ENCODE measurements around the gene POU2F2. TPM values are rescaled to one million over a fixed set of nuclear protein-coding genes. Genes with fewer than 3 reads are reported as not detected.
A peak's percentile ranks its signal among the peaks of the same experiment; 100 is the strongest.
"Not testable (repeated sequence)": the region's sequence is repeated elsewhere in the genome, so short reads cannot be mapped to it uniquely, and the experiment has no call there.

POU2F2 gene
- total and polyA plus RNA-seq, 3 experiments from 2014 or later: 8.5 to 47.9 (median 46.7) TPM

DNA sequence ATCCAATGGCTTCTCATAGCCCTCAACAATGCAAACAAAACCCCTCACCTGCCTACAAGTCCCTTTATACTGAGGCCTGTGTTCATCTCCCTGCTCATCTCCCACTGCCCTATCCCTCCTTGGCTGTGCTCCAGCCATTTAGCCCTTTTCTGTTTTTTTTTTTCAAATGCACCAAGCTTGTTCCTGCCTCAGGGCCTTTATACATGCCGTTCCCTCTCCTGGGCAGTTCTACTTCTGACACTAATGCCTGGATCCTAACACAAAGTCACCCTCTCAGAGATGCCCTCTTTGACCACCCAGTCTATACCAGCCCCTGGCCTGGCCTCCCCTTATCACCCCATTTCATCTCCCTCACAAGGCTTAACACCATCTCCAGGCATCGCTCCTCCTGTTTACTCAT is 29.4 kb downstream of the POU2F2 start:
- no peak for DNase-seq
- POLR2A ChIA-PET: interaction anchor here (0.6 kb wide), 1 partner anchor 62 kb away, joined by 3 read pairs; no protein-coding TSS in a partner anchor
- no peaks in the 10 kb centered on the region for H3K9me3 Mint-ChIP-seq
- Histone ChIP-seq H3K9me3 (ENCODE audit: low read length) (no peaks in the 10 kb centered on the region), H3K27me3 (ENCODE audit: insufficient read depth, low read length, poor library complexity, severe bottlenecking) (no peaks in the 10 kb centered on the region), H3K4me1 (ENCODE audit: insufficient read depth, low read length) (no peaks in the 10 kb centered on the region), H3K4me3 (ENCODE audit: low read length) (no peak overlapping the region), H3K36me3 (ENCODE audit: insufficient read depth, low read length) (no peaks in the 10 kb centered on the region), H3K27ac (ENCODE audit: low read depth, low read length) (no peak overlapping the region)
- CTCF ChIA-PET: interaction anchor here (1.1 kb wide), 1 partner anchor 194 kb away, joined by 3 read pairs; no protein-coding TSS in a partner anchor
- no peaks in the 10 kb centered on the region for H3K27me3 Mint-ChIP-seq
- H3K27ac Mint-ChIP-seq: peak overlapping the region in 3 of 8 donors; percentile 9 to 90 (median 51)
- H3K36me3 Mint-ChIP-seq: peaks cover 2 to 56% (median 3%) of the 10 kb centered on the region in 3 donors
- H3K4me3 Mint-ChIP-seq: no peak overlapping the region
- no peaks in the 10 kb centered on the region for H3K4me1 Mint-ChIP-seq

DNA sequence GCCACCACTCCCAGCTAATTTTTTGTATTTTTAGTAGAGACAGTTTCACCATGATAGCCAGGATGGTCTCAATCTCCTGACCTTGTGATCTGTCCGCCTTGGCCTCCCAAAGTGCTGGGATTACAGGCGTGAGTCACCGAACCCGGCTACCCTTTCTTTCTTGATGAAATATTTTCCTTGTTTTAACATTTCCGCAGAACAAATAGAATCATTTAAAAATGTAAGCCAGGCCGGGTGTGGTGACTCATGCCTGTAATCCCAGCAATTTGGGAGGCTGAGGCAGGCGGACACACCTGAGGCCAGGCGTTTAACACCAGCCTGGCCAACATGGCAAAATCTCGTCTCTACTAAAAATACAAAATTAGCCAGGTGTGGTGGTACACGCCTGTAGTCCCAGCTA is 32.0 kb downstream of the POU2F2 start:
- H3K27ac ChIP-seq (ENCODE audit: low read depth, low read length); H3K27me3 ChIP-seq (ENCODE audit: insufficient read depth, low read length, poor library complexity, severe bottlenecking); POLR2A ChIA-PET; H3K36me3 ChIP-seq (ENCODE audit: insufficient read depth, low read length); H3K4me1 Mint-ChIP-seq; H3K9me3 Mint-ChIP-seq; H3K4me3 Mint-ChIP-seq; H3K4me1 ChIP-seq (ENCODE audit: insufficient read depth, low read length); H3K4me3 ChIP-seq (ENCODE audit: low read length); H3K27ac Mint-ChIP-seq; DNase-seq; H3K27me3 Mint-ChIP-seq; H3K9me3 ChIP-seq (ENCODE audit: low read length): not testable (repeated sequence)
- CTCF ChIA-PET: interaction anchor here (1.6 kb wide), 2 partner anchors 8 to 334 kb away, joined by 3 to 6 read pairs; no protein-coding TSS in a partner anchor
- peaks cover 0 to 60% (median 5%) of the 10 kb centered on the region in 3 donors for H3K36me3 Mint-ChIP-seq

DNA sequence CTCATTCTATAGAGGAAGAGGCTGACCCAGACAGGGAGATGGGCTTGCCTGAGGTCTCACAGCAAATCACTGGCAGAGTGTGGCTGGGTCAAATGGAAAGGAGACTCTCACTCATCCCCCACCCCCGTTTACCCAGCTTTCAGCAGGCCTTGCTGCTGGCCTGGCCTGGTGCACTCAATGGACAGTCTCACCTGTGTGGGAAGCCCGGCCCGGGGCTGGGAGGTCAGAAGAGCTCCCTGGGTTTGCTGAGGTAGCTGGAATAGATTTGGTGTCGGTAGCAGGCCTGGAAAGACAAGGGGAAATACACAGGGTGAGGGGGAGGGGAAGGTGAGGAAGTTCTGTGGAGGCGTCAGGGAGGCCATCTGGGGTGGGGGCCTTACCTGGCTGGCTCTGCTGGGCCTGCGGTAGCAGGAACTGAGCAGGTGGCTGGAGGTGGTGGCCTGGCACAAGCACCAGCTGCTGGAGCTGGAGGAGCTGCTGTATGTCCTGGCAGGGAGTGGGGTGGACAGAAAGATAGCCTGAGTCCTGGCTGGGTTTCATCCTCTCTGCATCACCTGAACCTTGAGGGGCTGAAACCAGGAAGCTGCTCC is 32.8 kb downstream of the POU2F2 start:
- no peak for DNase-seq
- ChIA-PET CTCF (interaction anchor here (0.6 to 1.6 kb wide), 2 partner anchors 9 to 38 kb away, joined by 3 to 6 read pairs; no protein-coding TSS in a partner anchor), POLR2A (no interaction called here)
- H3K27me3 ChIP-seq (ENCODE audit: insufficient read depth, low read length, poor library complexity, severe bottlenecking): no peaks in the 10 kb centered on the region
- H3K4me1 ChIP-seq (ENCODE audit: insufficient read depth, low read length): no peaks in the 10 kb centered on the region
- H3K9me3 ChIP-seq (ENCODE audit: low read length): no peaks in the 10 kb centered on the region
- no peak overlapping the region for H3K27ac ChIP-seq (ENCODE audit: low read depth, low read length)
- peak overlapping the region in 1 of 8 donors; percentile 89 for H3K27ac Mint-ChIP-seq
- no peaks in the 10 kb centered on the region for H3K9me3 Mint-ChIP-seq
- H3K4me3 Mint-ChIP-seq: no peak overlapping the region
- H3K4me3 ChIP-seq (ENCODE audit: low read length): no peak overlapping the region
- no peaks in the 10 kb centered on the region for H3K27me3 Mint-ChIP-seq
- H3K36me3 Mint-ChIP-seq: peaks cover under 1 to 61% (median 5%) of the 10 kb centered on the region in 3 donors
- peaks cover 14% of the 10 kb centered on the region for H3K36me3 ChIP-seq (ENCODE audit: insufficient read depth, low read length)
- H3K4me1 Mint-ChIP-seq: no peaks in the 10 kb centered on the region

DNA sequence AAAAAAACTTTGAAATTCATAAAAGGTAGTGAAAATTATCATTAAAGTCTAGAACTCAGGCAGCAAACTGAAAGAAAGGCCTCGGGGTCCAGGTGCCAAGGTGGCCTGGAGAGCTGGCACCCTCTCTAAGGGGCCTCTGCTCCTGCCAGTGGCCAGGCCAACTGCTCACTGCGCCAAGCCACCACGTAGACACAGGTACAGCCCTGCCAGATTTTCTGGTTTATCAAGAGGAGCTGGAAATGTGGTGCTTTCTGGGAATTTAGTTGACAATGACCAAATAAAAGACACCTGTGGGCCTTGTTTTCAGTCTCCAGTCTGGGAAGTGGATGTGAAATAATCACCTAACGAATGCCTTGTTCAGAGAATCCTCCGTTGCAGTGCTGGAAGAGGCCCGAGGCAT is 33.5 kb downstream of the POU2F2 start:
- no peaks in the 10 kb centered on the region for H3K4me1 ChIP-seq (ENCODE audit: insufficient read depth, low read length)
- H3K9me3 ChIP-seq (ENCODE audit: low read length): no peaks in the 10 kb centered on the region
- no peaks in the 10 kb centered on the region for H3K9me3 Mint-ChIP-seq
- H3K4me3 Mint-ChIP-seq: no peak overlapping the region
- no peaks in the 10 kb centered on the region for H3K27me3 ChIP-seq (ENCODE audit: insufficient read depth, low read length, poor library complexity, severe bottlenecking)
- no peak for DNase-seq
- no peaks in the 10 kb centered on the region for H3K27me3 Mint-ChIP-seq
- no peak overlapping the region for H3K27ac ChIP-seq (ENCODE audit: low read depth, low read length)
- H3K36me3 Mint-ChIP-seq: peaks cover 6 to 65% (median 7%) of the 10 kb centered on the region in 3 donors
- POLR2A ChIA-PET: no interaction called here
- CTCF ChIA-PET: interaction anchor here (1.6 kb wide), 1 partner anchor 10 kb away, joined by 6 read pairs; no protein-coding TSS in a partner anchor
- no peak overlapping the region for H3K27ac Mint-ChIP-seq
- H3K4me3 ChIP-seq (ENCODE audit: low read length): no peak overlapping the region
- H3K4me1 Mint-ChIP-seq: no peaks in the 10 kb centered on the region
- H3K36me3 ChIP-seq (ENCODE audit: insufficient read depth, low read length): peaks cover 19% of the 10 kb centered on the region

DNA sequence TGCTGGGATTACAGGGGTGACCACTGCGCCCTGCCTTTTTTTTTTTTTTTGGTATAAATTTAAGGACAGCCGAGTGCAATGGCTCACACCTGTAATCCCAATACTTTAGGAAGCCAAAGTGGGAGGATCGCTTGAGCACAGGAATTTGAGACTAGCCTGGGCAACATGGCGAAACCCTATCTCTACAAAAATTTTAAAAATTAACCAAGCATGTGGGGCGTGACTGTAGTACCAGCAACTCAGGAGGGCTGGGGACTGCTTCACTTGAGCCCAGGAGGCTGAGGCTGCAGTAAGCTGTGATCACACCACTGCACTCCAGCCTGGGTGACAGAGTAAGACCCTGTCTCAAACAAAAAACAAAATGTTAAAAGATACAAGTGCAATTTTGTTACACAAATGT is 34.8 kb downstream of the POU2F2 start:
- H3K4me3 ChIP-seq (ENCODE audit: low read length): no peak overlapping the region
- Mint-ChIP-seq H3K4me1 (peaks cover 0 to 2% (median 0%) of the 10 kb centered on the region in 3 donors), H3K36me3 (peaks cover 6 to 64% (median 7%) of the 10 kb centered on the region in 3 donors), H3K27me3 (no peaks in the 10 kb centered on the region), H3K4me3 (no peak overlapping the region), H3K27ac (no peak overlapping the region), H3K9me3 (no peaks in the 10 kb centered on the region)
- ChIA-PET CTCF (no interaction called here), POLR2A (interaction anchor here (0.7 kb wide), 1 partner anchor 151 kb away, joined by 9 read pairs; no protein-coding TSS in a partner anchor)
- peaks cover 19% of the 10 kb centered on the region for H3K36me3 ChIP-seq (ENCODE audit: insufficient read depth, low read length)
- H3K27ac ChIP-seq (ENCODE audit: low read depth, low read length): no peak overlapping the region
- H3K4me1 ChIP-seq (ENCODE audit: insufficient read depth, low read length): no peaks in the 10 kb centered on the region
- no peaks in the 10 kb centered on the region for H3K9me3 ChIP-seq (ENCODE audit: low read length)
- H3K27me3 ChIP-seq (ENCODE audit: insufficient read depth, low read length, poor library complexity, severe bottlenecking): no peaks in the 10 kb centered on the region
- no peak for DNase-seq

DNA sequence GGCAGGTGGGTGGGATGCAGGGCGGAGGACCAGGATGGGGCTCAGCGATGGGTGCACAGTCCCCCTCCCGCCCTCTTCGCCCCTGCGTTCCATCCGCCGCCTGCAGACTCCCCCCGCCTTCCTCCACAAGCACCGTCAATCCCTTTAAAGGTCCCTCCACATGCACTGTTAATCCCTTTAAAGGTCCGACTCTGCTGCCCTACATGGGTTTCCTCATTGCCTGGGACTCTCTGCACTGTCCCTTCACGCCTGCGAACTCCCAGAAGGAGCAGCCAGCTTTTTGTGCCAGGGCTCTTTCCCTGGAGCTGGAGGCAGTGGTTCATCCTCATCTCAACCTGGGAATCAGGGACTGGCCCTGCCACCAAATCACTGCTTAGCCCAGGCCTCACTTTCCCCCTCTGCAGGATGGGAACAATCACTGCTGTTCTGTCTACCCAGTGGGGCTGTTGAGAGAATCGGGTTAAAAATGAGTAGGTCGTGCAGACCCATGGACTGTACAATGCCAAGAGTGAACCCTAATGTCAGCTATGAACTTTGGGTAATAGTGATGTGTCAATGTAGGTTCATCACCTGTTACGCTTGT is 35.9 kb downstream of the POU2F2 start:
- H3K4me1 ChIP-seq (ENCODE audit: insufficient read depth, low read length): no peaks in the 10 kb centered on the region
- ChIA-PET CTCF (no interaction called here), POLR2A (interaction anchor here (0.7 kb wide), 1 partner anchor 89 kb away, joined by 5 read pairs; no protein-coding TSS in a partner anchor)
- Mint-ChIP-seq H3K27ac (peak overlapping the region in 1 of 8 donors; percentile 58), H3K27me3 (no peaks in the 10 kb centered on the region), H3K9me3 (no peaks in the 10 kb centered on the region), H3K4me1 (peaks cover 0 to 10% (median 2%) of the 10 kb centered on the region in 3 donors), H3K36me3 (peaks cover 6 to 64% (median 7%) of the 10 kb centered on the region in 3 donors), H3K4me3 (no peak overlapping the region)
- H3K27ac ChIP-seq (ENCODE audit: low read depth, low read length): no peak overlapping the region
- DNase-seq: no peak
- H3K36me3 ChIP-seq (ENCODE audit: insufficient read depth, low read length): peaks cover 19% of the 10 kb centered on the region
- no peak overlapping the region for H3K4me3 ChIP-seq (ENCODE audit: low read length)
- no peaks in the 10 kb centered on the region for H3K27me3 ChIP-seq (ENCODE audit: insufficient read depth, low read length, poor library complexity, severe bottlenecking)
- H3K9me3 ChIP-seq (ENCODE audit: low read length): no peaks in the 10 kb centered on the region

DNA sequence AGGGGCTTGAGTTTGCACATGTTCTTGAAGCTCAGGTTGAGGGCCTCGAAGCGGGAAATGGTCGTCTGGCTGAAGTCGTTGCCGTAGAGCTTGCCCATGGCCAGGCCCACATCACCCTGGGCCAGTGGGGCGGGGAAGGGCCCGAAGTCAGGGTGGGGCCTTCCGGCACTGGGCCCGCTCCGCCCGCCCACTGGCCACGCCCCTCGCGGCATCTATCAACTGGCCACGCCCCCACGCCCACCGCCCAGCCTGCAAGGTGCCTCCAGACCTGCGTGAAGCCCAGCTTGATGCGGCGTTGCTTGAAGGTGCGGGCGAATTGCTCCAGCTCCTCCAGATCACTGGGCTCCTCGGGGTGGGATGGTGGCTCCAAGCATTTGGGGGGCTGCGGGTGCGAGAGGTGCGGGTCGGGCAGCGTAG is 36.4 kb downstream of the POU2F2 start:
- Histone ChIP-seq H3K36me3 (ENCODE audit: insufficient read depth, low read length) (peaks cover 19% of the 10 kb centered on the region), H3K27me3 (ENCODE audit: insufficient read depth, low read length, poor library complexity, severe bottlenecking) (no peaks in the 10 kb centered on the region), H3K4me1 (ENCODE audit: insufficient read depth, low read length) (no peaks in the 10 kb centered on the region), H3K9me3 (ENCODE audit: low read length) (no peaks in the 10 kb centered on the region), H3K27ac (ENCODE audit: low read depth, low read length) (no peak overlapping the region), H3K4me3 (ENCODE audit: low read length) (no peak overlapping the region)
- Mint-ChIP-seq H3K4me3 (no peak overlapping the region), H3K36me3 (peaks cover 6 to 63% (median 7%) of the 10 kb centered on the region in 3 donors), H3K27me3 (no peaks in the 10 kb centered on the region), H3K4me1 (peaks cover 4 to 16% (median 7%) of the 10 kb centered on the region in 3 donors), H3K27ac (no peak overlapping the region), H3K9me3 (no peaks in the 10 kb centered on the region)
- POLR2A ChIA-PET: no interaction called here
- CTCF ChIA-PET: no interaction called here
- DNase-seq: no peak

DNA sequence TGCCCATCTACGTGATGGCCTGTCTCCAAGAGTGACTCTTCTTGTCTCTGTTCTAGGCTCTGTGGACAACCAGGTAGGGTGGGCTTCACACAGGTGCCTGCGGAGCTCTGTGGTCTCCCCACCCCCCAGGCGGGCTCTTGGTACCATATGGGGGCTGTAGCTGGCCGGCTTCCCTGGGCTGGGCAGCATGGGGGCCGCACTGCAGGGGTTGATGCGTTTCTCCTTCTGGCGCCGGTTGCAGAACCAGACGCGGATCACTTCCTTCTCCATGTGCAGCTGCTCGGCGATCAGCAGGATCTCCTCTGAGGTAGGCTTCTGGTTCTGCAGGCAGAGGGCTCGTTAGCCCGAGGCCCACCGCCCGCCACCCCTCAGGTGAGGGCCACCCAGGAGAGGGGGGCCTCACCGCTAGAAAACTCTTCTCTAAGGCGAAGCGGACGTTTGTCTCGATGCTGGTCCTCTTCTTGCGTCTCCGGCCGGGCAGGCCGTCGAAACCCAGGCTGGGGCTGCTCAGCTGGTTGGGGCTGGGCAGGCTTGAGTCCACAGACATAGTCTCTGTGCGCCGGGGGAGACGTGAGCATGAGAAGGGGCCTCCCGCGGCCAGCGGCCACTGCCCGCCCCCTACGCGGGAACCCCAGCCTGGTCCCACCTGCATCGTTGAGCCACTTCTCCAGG is 37.0 kb downstream of the POU2F2 start:
- Mint-ChIP-seq H3K4me1 (peaks cover 9 to 21% (median 11%) of the 10 kb centered on the region in 3 donors), H3K27ac (peak overlapping the region in 2 of 8 donors; percentile 58 to 93), H3K27me3 (no peaks in the 10 kb centered on the region), H3K4me3 (no peak overlapping the region), H3K9me3 (no peaks in the 10 kb centered on the region), H3K36me3 (peaks cover 6 to 66% (median 7%) of the 10 kb centered on the region in 3 donors)
- Histone ChIP-seq H3K4me1 (ENCODE audit: insufficient read depth, low read length) (no peaks in the 10 kb centered on the region), H3K4me3 (ENCODE audit: low read length) (no peak overlapping the region), H3K27ac (ENCODE audit: low read depth, low read length) (no peak overlapping the region), H3K27me3 (ENCODE audit: insufficient read depth, low read length, poor library complexity, severe bottlenecking) (no peaks in the 10 kb centered on the region), H3K36me3 (ENCODE audit: insufficient read depth, low read length) (peaks cover 19% of the 10 kb centered on the region), H3K9me3 (ENCODE audit: low read length) (no peaks in the 10 kb centered on the region)
- no peak for DNase-seq
- POLR2A ChIA-PET: interaction anchor here (0.6 kb wide), 1 partner anchor 8 kb away, joined by 5 read pairs; no protein-coding TSS in a partner anchor
- CTCF ChIA-PET: interaction anchor here (1.1 kb wide), 1 partner anchor 13 kb away, joined by 3 read pairs; no protein-coding TSS in a partner anchor
